Natural killer cell treated with Interleukin-12 subunit alpha and Interleukin-12 subunit beta and Interleukin-15 and Interleukin-18, amount 100 ng/mL, for 72 hours (primary cell): ENCODE data around the gene B4GALT1. TPM values are rescaled to one million over a fixed set of nuclear protein-coding genes. Genes with fewer than 3 reads are reported as not detected.

ENCODE experiments used
- ATAC-seq, 2 donors: fragments of 150-1000 bp; cut with Tn5 transposase in 1 of 2; sonication (Bioruptor Pico), chemical (Tn5 transposase) in 1 of 2; 2 replicates each; pipeline ENCODE4 v1.10.0; 2021
- DNase-seq: peaks from one replicate; pipeline ENCODE4 v3.0.0; 2022; ENCODE audit warnings: low spot score
- H3K27ac Mint-ChIP-seq, 2 donors: 1 replicate in 1 of 2; 2 replicates in 1 of 2; pipeline ENCODE4 v1.8.0; 2022; ENCODE audit warnings: mixed read lengths in 2 of 2, mild to moderate bottlenecking in 1 of 2, moderate library complexity in 1 of 2
- H3K27me3 Mint-ChIP-seq, 2 donors: 1 replicate in 1 of 2; 2 replicates in 1 of 2; pipeline ENCODE4 v1.8.0; 2022; ENCODE audit warnings: mixed read lengths in 2 of 2
- H3K36me3 Mint-ChIP-seq: one replicate; pipeline ENCODE4 v1.8.0; 2022; ENCODE audit warnings: mixed read lengths
- H3K4me1 Mint-ChIP-seq, 2 donors: 1 replicate in 1 of 2; 2 replicates in 1 of 2; pipeline ENCODE4 v1.8.0; 2022; ENCODE audit warnings: low read depth in 2 of 2, mixed read lengths in 2 of 2, mild to moderate bottlenecking in 1 of 2
- H3K4me3 Mint-ChIP-seq: one replicate; pipeline ENCODE4 v1.8.0; 2022; ENCODE audit warnings: mixed read lengths
- H3K9me3 Mint-ChIP-seq: 2 replicates; pipeline ENCODE4 v1.8.0; 2022; ENCODE audit warnings: mixed read lengths
- total RNA-seq, 2 donors: library from RNA; stranded (reverse); gene quantifications; one replicate each; pipeline ENCODE4 v1.2.3, GENCODE V29; 2022

B4GALT1 gene
- total RNA-seq, 2 donors from 2014 or later = 51.4 to 90.6 TPM

DNA sequence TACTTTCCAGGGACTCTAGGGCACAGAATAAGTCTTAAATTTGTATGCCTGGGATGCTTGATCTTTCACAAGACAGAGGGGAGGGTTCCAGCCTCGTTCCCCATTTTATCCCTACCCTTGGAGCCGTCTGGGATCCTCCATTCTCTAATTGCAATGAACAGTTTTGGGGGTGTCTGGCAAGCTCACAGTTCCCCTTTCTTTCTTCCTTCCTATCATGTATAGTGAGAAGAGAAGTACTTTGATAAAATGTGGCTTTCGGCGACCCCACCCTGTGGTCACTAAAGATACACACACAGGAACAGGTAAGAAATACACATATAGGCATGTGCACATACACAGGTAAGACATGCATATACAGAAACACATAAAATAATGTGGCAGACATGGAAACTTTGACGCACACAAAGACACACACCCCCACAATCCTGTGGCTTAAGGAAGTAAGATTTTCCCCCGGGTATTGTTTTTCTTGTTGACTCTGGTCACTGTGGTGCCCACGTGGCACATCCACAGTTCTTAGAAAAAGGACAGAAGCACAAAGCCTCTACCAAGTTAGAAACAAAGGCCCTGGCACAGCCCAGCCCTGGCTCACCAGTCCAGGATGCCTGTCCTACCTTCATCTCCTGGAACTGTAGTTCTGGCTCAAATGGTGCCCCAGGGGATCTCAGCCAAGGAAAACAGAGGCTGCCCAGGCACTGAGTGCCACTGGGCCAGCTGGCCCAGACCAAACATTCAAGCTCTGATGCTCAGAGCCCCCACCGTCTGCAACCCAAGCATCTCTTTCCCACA is 84.4 kb downstream of the B4GALT1 start:
- no peak for DNase-seq

DNA sequence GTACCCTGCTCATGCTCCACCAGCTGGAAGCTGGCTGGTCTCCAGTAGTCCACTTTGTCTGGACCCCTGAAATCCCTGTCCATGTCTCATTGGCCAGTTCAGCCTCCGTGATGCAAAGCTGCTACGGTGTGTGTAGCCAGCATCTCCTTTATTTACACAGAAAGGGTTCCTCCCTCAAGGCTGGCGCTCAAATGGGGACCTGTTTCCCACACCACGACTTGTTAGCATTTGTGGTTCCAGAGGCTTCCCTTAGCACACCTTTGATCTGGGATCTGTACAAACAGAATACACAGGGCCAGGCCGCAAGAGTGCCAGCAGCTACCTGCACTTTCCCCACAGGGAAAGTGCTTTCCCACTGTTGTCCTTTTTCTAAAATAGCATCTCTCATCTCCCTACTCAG is 85.0 kb downstream of the B4GALT1 start:
- Mint-ChIP-seq H3K9me3 (no peaks in the 10 kb centered on the region), H3K4me3 (no peak overlapping the region), H3K4me1 (peaks cover 10 to 15% of the 10 kb centered on the region in 2 donors), H3K36me3 (no peaks in the 10 kb centered on the region), H3K27me3 (peaks cover 0 to 3% of the 10 kb centered on the region in 2 donors), H3K27ac (peak overlapping the region; percentile 69 to 71)
- no peak for DNase-seq
- ATAC-seq = no peak

More for the DNA sequence above, 84.4 kb downstream of the B4GALT1 start:
- Mint-ChIP-seq H3K27ac (peak overlapping the region; percentile 69 to 71), H3K9me3 (no peaks in the 10 kb centered on the region), H3K27me3 (peaks cover 0 to 3% of the 10 kb centered on the region in 2 donors), H3K36me3 (no peaks in the 10 kb centered on the region), H3K4me1 (peaks cover 10 to 12% of the 10 kb centered on the region in 2 donors), H3K4me3 (peak overlapping the region; percentile 25)
- no peak for ATAC-seq

DNA sequence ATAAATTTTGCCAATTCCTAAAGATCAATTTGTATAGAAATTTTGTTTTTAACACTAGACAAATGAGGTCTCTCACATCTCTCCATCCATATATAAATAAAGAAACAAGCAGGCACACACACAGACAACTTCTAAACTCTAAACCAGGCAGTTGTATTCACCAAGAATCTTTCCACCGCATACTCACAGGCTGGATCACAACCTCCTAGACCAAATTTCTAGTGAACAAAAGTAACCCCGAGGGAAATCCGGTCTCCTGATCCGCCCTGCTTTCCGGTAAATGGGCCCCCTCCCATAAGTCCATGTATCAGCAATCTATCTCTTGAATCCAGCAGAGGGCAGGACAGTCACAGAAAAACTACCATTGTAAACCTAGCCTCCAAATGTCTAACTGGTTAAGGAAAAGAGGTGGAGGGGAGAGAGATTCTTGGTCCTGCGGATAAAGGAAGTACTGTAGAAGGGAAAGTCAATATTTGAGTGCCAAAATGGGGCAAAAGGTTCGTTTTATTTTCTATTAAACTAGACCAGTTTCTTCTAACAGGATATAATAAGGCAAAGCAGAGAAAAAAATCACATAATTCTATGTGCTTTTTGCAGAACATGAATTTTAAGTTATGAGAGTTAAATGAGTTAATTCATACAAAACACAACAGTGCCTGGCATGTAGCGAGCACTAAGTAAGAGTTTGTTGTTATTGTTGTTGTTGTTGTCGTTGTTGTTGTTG is 85.8 kb downstream of the B4GALT1 start:
- Mint-ChIP-seq H3K27ac (no peak overlapping the region), H3K9me3 (no peaks in the 10 kb centered on the region), H3K4me1 (peaks cover 16 to 21% of the 10 kb centered on the region in 2 donors), H3K36me3 (no peaks in the 10 kb centered on the region), H3K4me3 (no peak overlapping the region), H3K27me3 (no peaks in the 10 kb centered on the region)
- peak; percentile 76 for DNase-seq
- ATAC-seq = peak; percentile 58 to 59

DNA sequence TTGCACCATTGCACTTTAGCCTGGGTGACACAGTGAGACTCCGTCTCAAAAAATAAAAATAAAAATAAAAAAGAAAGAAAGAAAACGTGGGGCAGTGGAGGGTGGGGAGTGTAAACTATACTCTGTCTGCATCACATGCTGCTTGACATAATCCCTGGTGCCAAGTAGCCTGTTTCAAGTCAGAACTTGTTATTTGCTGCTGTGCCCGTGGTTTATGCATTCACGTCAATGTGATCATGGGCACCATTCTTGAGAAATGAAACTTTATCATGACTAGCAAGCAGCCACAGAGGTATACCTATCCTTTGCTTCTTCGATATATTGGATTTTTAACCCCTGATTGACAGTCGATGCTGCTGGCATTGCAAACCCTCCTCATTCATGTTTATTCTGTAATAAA is 86.6 kb downstream of the B4GALT1 start:
- no peak for DNase-seq
- Mint-ChIP-seq H3K36me3 (no peaks in the 10 kb centered on the region), H3K4me3 (no peak overlapping the region), H3K4me1 (peaks cover 21 to 25% of the 10 kb centered on the region in 2 donors), H3K27ac (no peak overlapping the region), H3K9me3 (no peaks in the 10 kb centered on the region), H3K27me3 (no peaks in the 10 kb centered on the region)
- ATAC-seq = no peak

DNA sequence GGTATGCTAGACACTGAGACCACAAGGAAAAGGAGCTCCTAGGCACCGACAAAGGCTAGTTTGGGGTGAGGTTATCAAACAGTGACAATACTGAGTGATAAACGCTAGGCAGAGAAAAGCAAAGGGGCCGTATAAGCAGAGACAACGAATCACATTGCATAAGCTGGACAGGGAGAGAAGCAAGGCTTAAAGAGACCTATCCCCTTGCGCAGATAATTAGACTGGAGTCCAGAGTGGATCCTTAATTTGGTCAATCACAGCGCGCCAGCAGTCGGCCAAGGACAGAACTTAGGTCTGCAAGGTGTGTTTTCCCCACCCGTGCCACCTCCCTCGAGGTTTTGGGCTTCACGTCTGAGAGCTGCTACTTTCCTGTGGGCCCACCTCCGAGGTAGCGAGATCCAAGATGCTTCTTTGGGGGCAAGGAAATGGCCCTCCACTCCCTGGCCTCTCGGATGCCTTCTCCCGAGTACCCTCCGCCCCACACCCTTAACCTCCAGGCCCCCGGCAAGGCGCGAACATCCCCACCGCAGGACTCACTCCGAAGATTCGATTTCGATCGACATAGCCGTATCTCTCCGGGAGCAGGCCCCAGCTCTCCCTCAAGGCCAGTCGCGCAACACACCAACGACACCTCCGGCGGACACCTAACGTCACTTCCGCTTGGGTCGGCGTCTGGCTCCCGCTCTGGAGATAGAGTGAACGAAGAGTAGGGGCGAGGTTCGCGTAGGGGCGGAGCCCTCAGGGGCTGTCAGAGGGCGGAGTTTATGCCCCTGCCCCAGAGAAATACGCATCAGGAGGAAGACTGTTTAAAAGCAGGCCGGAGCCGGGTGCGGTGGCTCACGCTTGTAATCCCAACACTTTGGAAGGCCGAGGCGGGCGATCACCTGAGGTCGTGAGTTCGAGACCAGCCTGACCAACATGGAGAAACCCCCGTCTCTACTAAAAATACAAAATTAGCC is 90.8 kb downstream of the B4GALT1 start, which contains the start of gene SMU1:
TSS of gene SMU1 (minus strand) at position 629 of the 959 bp plus-strand sequence. CDS start at position 563, 66 bp downstream.
- ATAC-seq (peak; percentile 99 to 100), DNase-seq (peak; percentile 98)
- Mint-ChIP-seq H3K27ac (peak within 1 kb of the TSS; percentile 90 to 93), H3K27me3 (no peaks in the 10 kb centered on the region), H3K4me3 (peak within 1 kb of the TSS; percentile 92), H3K4me1 (peaks cover 16 to 28% of the 10 kb centered on the region in 2 donors), H3K9me3 (no peaks in the 10 kb centered on the region), H3K36me3 (peaks cover 16% of the 10 kb centered on the region)

DNA sequence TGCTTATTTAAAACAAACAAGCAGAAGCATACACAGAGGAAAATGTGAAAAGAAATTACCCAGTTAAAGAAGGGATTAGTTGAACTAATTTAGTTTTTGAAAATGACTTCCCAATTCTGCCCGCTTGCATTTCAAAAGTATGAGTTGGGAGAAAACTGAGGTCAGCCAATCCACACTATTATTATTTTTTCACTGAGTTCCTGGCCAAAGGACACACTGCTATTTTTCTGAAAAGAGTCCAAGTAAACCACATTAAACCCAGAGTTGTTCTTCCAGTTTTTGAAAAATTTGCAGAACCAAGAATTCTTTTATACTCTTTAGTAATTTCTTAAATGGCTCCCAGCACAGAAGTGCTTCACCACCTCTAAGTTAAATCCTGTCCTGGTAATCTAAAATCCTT is 98.1 kb downstream of the B4GALT1 start:
- Mint-ChIP-seq H3K4me1 (peaks cover 21 to 28% of the 10 kb centered on the region in 2 donors), H3K27me3 (no peaks in the 10 kb centered on the region), H3K27ac (no peak overlapping the region), H3K36me3 (peaks cover 35% of the 10 kb centered on the region), H3K9me3 (no peaks in the 10 kb centered on the region), H3K4me3 (no peak overlapping the region)
- DNase-seq (no peak), ATAC-seq (no peak)

DNA sequence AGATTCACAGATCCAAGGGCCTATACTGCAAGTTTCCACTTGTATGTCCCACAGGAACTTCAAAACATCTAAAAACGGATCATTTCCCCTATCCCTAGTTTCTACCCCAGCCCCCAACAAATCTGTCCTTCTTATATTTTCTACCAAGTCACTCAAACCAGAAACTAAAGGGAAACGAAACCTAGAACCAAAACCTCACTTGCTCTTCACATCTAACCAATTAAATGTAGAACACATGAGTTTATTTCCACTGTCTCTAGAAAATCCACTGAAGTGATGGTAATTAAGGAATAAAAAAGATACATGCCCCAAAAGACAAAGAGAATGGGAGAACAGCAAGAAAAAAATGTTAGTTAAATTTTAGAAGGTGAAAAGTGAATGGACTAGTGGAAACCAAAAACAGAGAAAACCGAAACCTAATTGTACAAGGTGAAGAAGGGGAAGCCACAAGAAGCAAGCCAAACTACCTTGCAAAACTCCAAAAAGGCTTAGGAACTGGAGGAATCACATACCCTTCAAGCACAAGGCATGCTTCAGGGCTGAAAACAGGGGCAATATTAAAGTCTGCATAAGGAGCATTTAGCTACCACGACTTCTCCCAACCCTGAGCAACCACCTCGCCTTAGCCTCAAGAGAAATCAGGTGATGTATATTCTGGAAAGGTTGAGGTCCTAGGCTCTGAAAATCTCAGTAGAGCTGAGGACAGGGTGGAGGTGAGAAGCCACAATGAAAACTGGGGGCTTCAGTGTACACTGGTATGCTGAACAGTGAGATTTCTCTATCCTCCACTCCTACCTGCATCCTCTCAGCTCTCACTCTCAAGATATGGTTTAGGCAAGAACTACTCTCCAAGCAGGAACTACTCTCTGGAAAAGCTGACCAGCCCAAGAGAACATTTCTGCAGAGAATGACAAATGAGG is 101.7 kb downstream of the B4GALT1 start:
- H3K27me3 Mint-ChIP-seq = no peaks in the 10 kb centered on the region
- H3K4me3 Mint-ChIP-seq = no peak overlapping the region

More for the DNA sequence above, 101.7 kb downstream of the B4GALT1 start:
- no peak for ATAC-seq
- no peak for DNase-seq
- Mint-ChIP-seq H3K27ac (no peak overlapping the region), H3K4me1 (peaks cover 12 to 18% of the 10 kb centered on the region in 2 donors), H3K36me3 (peaks cover 21% of the 10 kb centered on the region), H3K9me3 (no peaks in the 10 kb centered on the region)

Other genes starting within 250 kb of the B4GALT1 start
- 10 to 100 TPM; 33.4 to 52.4 TPM for gene APTX, start 165.7 kb downstream of the B4GALT1 start, total RNA-seq
- 100 to 1,000 TPM; 219 to 220 TPM for gene DNAJA1, start 142.1 kb downstream of the B4GALT1 start, total RNA-seq
- 10 to 100 TPM; 22.5 to 22.7 TPM for gene SMU1, start 90.7 kb downstream of the B4GALT1 start, total RNA-seq
- gene SPINK4, start 72.8 kb upstream of the B4GALT1 start, total RNA-seq = not detected
- 100 to 1,000 TPM in 1 of 2 donors, 10 to 100 TPM in 1; 46.1 to 115 TPM for gene BAG1, start 97.4 kb upstream of the B4GALT1 start, total RNA-seq
- gene CHMP5, start 97.7 kb upstream of the B4GALT1 start, total RNA-seq = 10 to 100 TPM; 40.8 to 63.2 TPM
- gene NFX1, start 123.2 kb upstream of the B4GALT1 start, total RNA-seq = 10 to 100 TPM; 41.6 to 57.9 TPM
- not detected for gene AQP7, start 235.2 kb upstream of the B4GALT1 start, total RNA-seq